Sigmoid colon (tissue), 7 donors: Measurements from ENCODE around the gene GJB1. TPM values are rescaled to one million over a fixed set of nuclear protein-coding genes. Genes with fewer than 3 reads are reported as not detected.
"Not testable (repeated sequence)": the region's sequence is repeated elsewhere in the genome, so short reads cannot be mapped to it uniquely, and the experiment has no call there.

Experiments used
- DNase-seq: peaks from one replicate; pipeline ENCODE4 v3.0.0-alpha.2; 2019
- H3K27ac ChIP-seq, 4 donors: fragments of 200-600 bp; sonication (generic); one replicate each; pipeline ENCODE4 v1.5.1; 2016 to 2019; ENCODE audit warnings: mild to moderate bottlenecking in 1 of 4
- H3K27me3 ChIP-seq, 3 donors: fragments of 200-600 bp; sonication (generic); one replicate each; pipeline ENCODE4 v1.5.1; 2019; ENCODE audit warnings: mild to moderate bottlenecking in 1 of 3
- H3K36me3 ChIP-seq, 4 donors: fragments of 200-600 bp; sonication (generic); one replicate each; pipeline ENCODE4 v1.5.1; 2016 to 2019
- H3K4me1 ChIP-seq, 4 donors: fragments of 200-600 bp; sonication (generic); one replicate each; pipeline ENCODE4 v1.5.1; 2017 to 2019
- H3K4me3 ChIP-seq, 4 donors: fragments of 200-600 bp; sonication (generic); one replicate each; pipeline ENCODE4 v1.5.1; 2017 to 2019; ENCODE audit warnings: mild to moderate bottlenecking in 2 of 4, moderate library complexity in 1 of 4
- H3K9me3 ChIP-seq, 4 donors: fragments of 200-600 bp in 3 of 4; sonication (generic) in 3 of 4; one replicate each; pipeline versions ENCODE4 v1.5.1 to v1.6.1; 2013 to 2019
- EP300 ChIP-seq, 4 donors: sonication (generic); formaldehyde crosslinking; IDR thresholded peaks; one replicate each; pipeline ENCODE4 v1.6.1; 2017; ENCODE audit warnings: antibody characterized with exemption in 4 of 4
- POLR2A ChIP-seq, 2 donors: fragments of 450-650 bp; IDR thresholded peaks; one replicate each; pipeline ENCODE4 v1.6.1; 2016; ENCODE audit warnings: antibody characterized with exemption in 2 of 2, mild to moderate bottlenecking in 2 of 2, moderate library complexity in 2 of 2
- POLR2AphosphoS5 ChIP-seq, 4 donors: sonication (generic); formaldehyde crosslinking; IDR thresholded peaks; one replicate each; pipeline ENCODE4 v1.6.1; 2017; ENCODE audit warnings: antibody characterized with exemption in 4 of 4
- WGBS, 2 donors: extraction: QIAGEN DNeasy Blood & Tissue Kit; methylation state at CpG; one replicate each; pipeline ENCODE4 v1.1.7; 2013; 5-methylcytosine and 5-hydroxymethylcytosine counted together
- intact Hi-C: fragments of 100-400 bp; cut with DNase I; formaldehyde crosslinking; loops from one replicate; pipeline ENCODE4 v1.15.1; 2023
- polyA plus RNA-seq, 3 donors: library from polyadenylated mRNA; stranded (reverse); fragments of 200-250 nt; gene quantifications; one replicate each; pipeline ENCODE4 v1.2.3, GENCODE V29; 2013
- total RNA-seq, 4 donors: library from RNA; depleted of rRNA; stranded (reverse); fragments of >200 nt; gene quantifications; one replicate each; pipeline ENCODE4 v1.1.0, GENCODE V29; 2016
- TF ChIP-seq, protein P1 (sequence below), 4 experiments: fragments of 450-650 bp in 3 of 4; fragments of 200-600 bp in 1 of 4; IDR thresholded peaks; one replicate each; pipeline ENCODE4 v1.5.1; 2016 to 2019; ENCODE audit warnings: antibody characterized with exemption in 4 of 4, mild to moderate bottlenecking in 3 of 4, moderate library complexity in 2 of 4
- donor health status: healthy with polysubstance abuse.
- donor health status: Bipolar disorder and iron deficiency.
- donor health status: healthy.

GJB1 gene
- total and polyA plus RNA-seq, 7 donors: 12.6 to 65.6 (median 16.2) TPM; not detected in 4

DNA sequence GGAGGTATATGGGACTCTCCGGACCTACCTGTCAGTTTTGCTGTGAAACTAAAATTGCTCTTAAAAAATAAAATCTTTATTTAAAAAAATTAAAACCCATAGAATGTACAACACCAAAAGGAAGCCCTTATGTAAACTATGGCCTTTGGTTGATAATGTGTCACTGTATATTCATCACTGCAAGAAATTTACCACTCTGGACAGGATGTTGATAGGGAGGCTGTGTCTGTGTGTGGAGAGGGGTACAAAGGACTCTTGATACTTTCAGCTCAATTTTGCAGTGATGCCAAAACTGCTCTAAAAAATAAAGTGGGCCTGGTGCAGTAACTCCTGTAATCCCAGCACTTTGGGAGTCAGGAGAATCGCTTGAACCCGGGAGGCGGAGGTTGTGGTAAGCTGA, 33.8 kb downstream of the GJB1 start:
- Histone ChIP-seq H3K27me3 (no peaks in the 10 kb centered on the region), H3K4me3 (no peak overlapping the region), H3K9me3 (no peaks in the 10 kb centered on the region), H3K4me1 (peaks cover 0 to 14% (median 11%) of the 10 kb centered on the region in 4 donors), H3K36me3 (no peaks in the 10 kb centered on the region), H3K27ac (no peak overlapping the region)
- intact Hi-C loops: loop anchor here (10.0 kb wide), 1 partner anchor 72 kb away; no protein-coding TSS in a partner anchor
- DNase-seq: no peak
- TF ChIP-seq, protein P1, sequence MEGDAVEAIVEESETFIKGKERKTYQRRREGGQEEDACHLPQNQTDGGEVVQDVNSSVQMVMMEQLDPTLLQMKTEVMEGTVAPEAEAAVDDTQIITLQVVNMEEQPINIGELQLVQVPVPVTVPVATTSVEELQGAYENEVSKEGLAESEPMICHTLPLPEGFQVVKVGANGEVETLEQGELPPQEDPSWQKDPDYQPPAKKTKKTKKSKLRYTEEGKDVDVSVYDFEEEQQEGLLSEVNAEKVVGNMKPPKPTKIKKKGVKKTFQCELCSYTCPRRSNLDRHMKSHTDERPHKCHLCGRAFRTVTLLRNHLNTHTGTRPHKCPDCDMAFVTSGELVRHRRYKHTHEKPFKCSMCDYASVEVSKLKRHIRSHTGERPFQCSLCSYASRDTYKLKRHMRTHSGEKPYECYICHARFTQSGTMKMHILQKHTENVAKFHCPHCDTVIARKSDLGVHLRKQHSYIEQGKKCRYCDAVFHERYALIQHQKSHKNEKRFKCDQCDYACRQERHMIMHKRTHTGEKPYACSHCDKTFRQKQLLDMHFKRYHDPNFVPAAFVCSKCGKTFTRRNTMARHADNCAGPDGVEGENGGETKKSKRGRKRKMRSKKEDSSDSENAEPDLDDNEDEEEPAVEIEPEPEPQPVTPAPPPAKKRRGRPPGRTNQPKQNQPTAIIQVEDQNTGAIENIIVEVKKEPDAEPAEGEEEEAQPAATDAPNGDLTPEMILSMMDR (IDR thresholded peaks at IDR 0.05): no peak
- TF ChIP-seq EP300 (IDR thresholded peaks at IDR 0.05) (no peak), POLR2AphosphoS5 (IDR thresholded peaks at IDR 0.05) (no peak), POLR2A (IDR thresholded peaks at IDR 0.05) (no peak)
- WGBS, 2 donors: 92% methylated on average over 4 of the region's 4 CpGs

DNA sequence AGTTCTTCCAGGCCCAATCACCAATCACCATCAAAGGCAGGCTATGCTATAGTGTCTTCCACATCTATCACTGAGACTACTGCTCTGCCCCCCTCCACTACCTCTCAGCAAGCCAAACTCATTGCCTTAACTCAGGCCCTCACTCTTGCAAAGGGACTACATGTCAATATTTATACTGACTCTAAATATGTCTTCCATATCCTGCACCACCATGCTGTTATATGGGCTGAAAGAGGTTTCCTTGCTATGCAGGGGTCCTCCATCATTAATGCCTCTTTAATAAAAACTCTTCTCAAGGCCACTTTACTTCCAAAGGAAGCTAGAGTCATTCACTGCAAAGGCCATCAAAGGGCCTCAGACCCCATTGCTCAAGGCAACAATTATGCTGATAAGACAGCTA, 45.6 kb downstream of the GJB1 start:
- H3K9me3 ChIP-seq, H3K4me3 ChIP-seq, H3K4me1 ChIP-seq, H3K36me3 ChIP-seq, DNase-seq, intact Hi-C loops, H3K27ac ChIP-seq, H3K27me3 ChIP-seq: not testable (repeated sequence)

DNA sequence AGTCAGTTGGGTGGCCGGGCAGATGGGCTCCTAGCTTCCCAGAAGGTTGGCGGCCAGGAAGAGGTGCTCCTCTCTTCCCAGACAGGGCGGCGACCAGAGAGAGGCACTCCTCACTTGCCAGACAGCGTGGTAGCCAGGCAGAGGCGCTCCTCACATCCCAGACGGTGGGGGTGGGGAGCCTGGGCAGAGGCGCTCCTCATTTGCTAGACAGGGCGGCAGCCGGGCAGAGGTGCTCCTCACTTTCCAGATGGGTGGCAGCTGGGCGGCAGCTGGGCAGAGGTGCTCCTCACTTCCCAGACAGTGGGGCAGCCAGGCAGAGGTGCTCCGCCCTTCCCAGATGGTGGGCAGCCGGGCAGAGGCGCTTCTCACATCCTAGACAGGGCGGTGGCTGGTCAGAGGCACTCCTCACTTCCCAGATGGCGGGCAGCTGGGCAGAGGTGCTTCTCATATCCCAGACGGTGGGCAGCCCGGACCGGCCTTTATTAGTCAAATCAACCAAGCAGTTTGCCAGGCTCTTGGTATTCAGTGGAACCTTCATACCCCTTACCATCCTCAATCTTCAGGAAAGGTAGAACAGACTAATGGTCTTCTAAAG, 46.9 kb downstream of the GJB1 start:
- intact Hi-C loops: no loop called here
- 94 to 96% methylated on average over 19 of the region's 19 CpGs for WGBS, 2 donors
- no peaks in the 10 kb centered on the region for H3K36me3 ChIP-seq
- H3K9me3 ChIP-seq: no peaks in the 10 kb centered on the region
- no peaks in the 10 kb centered on the region for H3K4me1 ChIP-seq
- no peak for DNase-seq
- H3K4me3 ChIP-seq: no peak overlapping the region
- no peak for TF ChIP-seq POLR2A (IDR thresholded peaks at IDR 0.05)
- TF ChIP-seq, protein P1 (IDR thresholded peaks at IDR 0.05): no peak
- TF ChIP-seq POLR2AphosphoS5 (IDR thresholded peaks at IDR 0.05): no peak
- no peak for TF ChIP-seq EP300 (IDR thresholded peaks at IDR 0.05)
- no peaks in the 10 kb centered on the region for H3K27me3 ChIP-seq
- H3K27ac ChIP-seq: no peak overlapping the region

DNA sequence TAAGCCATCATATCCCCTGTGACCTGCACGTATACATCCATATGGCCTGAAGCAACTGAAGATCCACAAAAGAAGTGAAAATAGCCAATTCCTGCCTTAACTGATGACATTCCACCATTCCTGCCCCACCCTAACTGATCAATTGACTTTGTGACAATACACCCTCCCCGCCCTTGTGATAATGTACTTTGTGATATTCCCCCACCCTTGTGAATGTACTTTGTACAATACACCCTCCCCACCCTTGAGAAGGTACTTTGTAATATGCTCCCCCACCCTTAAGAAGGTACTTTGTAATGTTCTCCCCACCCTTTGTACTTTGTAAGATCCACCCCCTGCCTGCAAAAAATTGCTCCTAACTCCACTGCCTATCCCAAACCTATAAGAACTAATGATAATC, 49.3 kb downstream of the GJB1 start:
- H3K27ac ChIP-seq, H3K27me3 ChIP-seq, H3K4me1 ChIP-seq, intact Hi-C loops, H3K9me3 ChIP-seq, H3K4me3 ChIP-seq, DNase-seq, H3K36me3 ChIP-seq: not testable (repeated sequence)
- 74 to 87% methylated on average over 2 of the region's 2 CpGs for WGBS, 2 donors

Other genes with a start within 250 kb of the GJB1 start
- 10 to 100 TPM; 27.6 to 47.4 (median 38.6) TPM for gene SNX12, start 154.9 kb upstream of the GJB1 start, total RNA-seq
- 10 to 100 TPM; 40.6 to 66.1 (median 52.7) TPM for gene SNX12, start 154.9 kb upstream of the GJB1 start, polyA plus RNA-seq
- gene FOXO4, start 127.4 kb upstream of the GJB1 start, total RNA-seq: 10 to 100 TPM; 22.1 to 34.6 (median 26.2) TPM
- 10 to 100 TPM; 14.7 to 27.3 (median 19.2) TPM for gene FOXO4, start 127.4 kb upstream of the GJB1 start, polyA plus RNA-seq
- not detected for gene CXorf65, start 116.5 kb upstream of the GJB1 start, total RNA-seq
- 1 to 10 TPM in 1 of 3 donors, not detected in 2; 3.4 TPM for gene CXorf65, start 116.5 kb upstream of the GJB1 start, polyA plus RNA-seq
- gene IL2RG, start 111.6 kb upstream of the GJB1 start, total RNA-seq: 1 to 10 TPM in 3 of 4 donors, not detected in 1; 1.7 to 8.1 (median 3.2) TPM
- gene IL2RG, start 111.6 kb upstream of the GJB1 start, polyA plus RNA-seq: 10 to 100 TPM; 14.4 to 90.1 (median 39.1) TPM
- gene MED12, start 104.6 kb upstream of the GJB1 start, total RNA-seq: 10 to 100 TPM; 15.6 to 27.6 (median 24.4) TPM
- gene MED12, start 104.6 kb upstream of the GJB1 start, polyA plus RNA-seq: 10 to 100 TPM in 2 of 3 donors, 1 to 10 TPM in 1; 4.9 to 17.4 (median 16.1) TPM
- gene NLGN3, start 78.4 kb upstream of the GJB1 start, total RNA-seq: 1 to 10 TPM in 3 of 4 donors, under 1 TPM in 1; 0.99 to 3.6 (median 2.6) TPM
- under 1 TPM in 2 of 3 donors, not detected in 1; under 0.01 to 0.95 TPM for gene NLGN3, start 78.4 kb upstream of the GJB1 start, polyA plus RNA-seq
- 10 to 100 TPM; 12.4 to 23.5 (median 14.6) TPM for gene ZMYM3, start 30.9 kb downstream of the GJB1 start, total RNA-seq
- 1 to 10 TPM; 2.4 to 9.6 (median 2.8) TPM for gene ZMYM3, start 30.9 kb downstream of the GJB1 start, polyA plus RNA-seq
- gene NONO, start 60.4 kb downstream of the GJB1 start, total RNA-seq: 100 to 1,000 TPM; 170 to 214 (median 194) TPM
- 100 to 1,000 TPM in 1 of 3 donors, 10 to 100 TPM in 2; 79.8 to 169 (median 87.1) TPM for gene NONO, start 60.4 kb downstream of the GJB1 start, polyA plus RNA-seq
- 10 to 100 TPM in 2 of 4 donors, 1 to 10 TPM in 2; 6.3 to 14.1 (median 10.3) TPM for gene ITGB1BP2, start 78.5 kb downstream of the GJB1 start, total RNA-seq
- gene ITGB1BP2, start 78.5 kb downstream of the GJB1 start, polyA plus RNA-seq: 1 to 10 TPM in 2 of 3 donors, not detected in 1; 1.2 to 3.6 TPM
- 10 to 100 TPM; 40.7 to 47.4 (median 43.6) TPM for gene TAF1, start 143.1 kb downstream of the GJB1 start, total RNA-seq
- 10 to 100 TPM in 1 of 3 donors, 1 to 10 TPM in 2; 4.9 to 22.3 (median 8.4) TPM for gene TAF1, start 143.1 kb downstream of the GJB1 start, polyA plus RNA-seq